GM18517 (cell line): ENCODE measurements around the gene PXK.
"Not testable (repeated sequence)": the region's sequence is repeated elsewhere in the genome, so short reads cannot be mapped to it uniquely, and the experiment has no call there.

Experiments
- ATAC-seq: cut with Tn5 transposase; IDR thresholded peaks from one replicate; pipeline ENCODE4 v1.9.1; 2021; ENCODE audit warnings: mild to moderate bottlenecking, moderate library complexity; ENCODE audit not compliant: unreplicated experiment

The PXK gene

GRCh38 chr3:58332575-58333188 lies at the start of gene PXK:
Gene PXK (plus strand): TSS chr3:58332892. CDS start chr3:58332989, 97 bp downstream.
- ATAC-seq: peak; percentile 72

GRCh38 chr3:58285334-58285733 lies 47.4 kb upstream of the PXK start:
- ATAC-seq: no peak

DNA sequence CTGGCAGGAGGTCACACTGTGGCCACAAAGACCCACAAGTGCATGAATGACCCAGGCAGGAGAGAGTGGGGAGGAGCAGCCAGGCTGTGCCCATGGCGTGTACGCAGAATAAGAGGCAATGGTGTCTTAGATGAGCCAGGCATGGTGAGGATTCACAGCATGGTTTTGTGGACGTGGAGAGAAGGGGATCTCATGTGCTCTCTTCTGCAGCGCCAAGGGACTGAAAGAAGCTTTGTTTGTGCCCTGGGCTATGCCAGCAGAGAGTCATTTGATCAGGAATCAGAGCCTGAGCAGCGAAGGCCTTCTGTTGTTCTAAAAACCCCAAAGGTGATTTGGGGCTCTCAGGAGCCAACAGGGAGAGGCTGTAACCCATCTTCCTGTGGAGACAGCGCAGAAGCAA lies 45.3 kb upstream of the PXK start:
- ATAC-seq: no peak

DNA sequence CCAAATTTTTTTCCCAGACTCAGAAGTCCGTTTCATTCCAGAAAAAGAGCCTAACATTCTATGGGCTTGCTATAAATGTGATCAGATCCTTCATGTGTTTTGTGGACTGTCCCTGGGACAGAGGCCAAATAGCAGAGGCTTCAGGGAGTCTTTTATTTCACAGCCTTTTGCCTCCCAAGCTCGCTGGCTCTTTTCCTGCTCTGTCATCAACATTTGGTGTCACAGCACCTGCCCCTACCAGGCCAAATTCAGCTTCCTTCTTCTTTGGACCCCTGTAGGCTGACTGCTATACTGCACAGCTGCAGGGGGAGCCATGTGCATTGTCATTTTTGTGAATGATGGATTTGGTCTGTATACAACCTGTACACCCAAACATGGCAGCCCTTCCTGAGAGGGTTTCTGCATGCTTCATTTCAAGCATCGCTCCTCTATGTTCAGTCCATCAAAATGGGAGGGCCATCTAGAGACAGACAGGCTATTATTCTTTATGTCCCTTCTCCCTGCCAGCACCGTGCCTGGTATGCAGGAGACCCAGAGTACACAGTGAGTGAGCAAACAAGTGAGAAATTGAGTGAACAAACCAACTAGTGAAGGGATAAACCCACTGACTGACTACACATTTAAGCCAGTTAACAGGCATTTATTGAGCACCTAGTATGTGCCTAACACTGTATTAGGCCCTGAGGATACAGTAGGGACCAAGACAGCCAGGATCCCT lies 44.5 kb upstream of the PXK start:
- ATAC-seq: no peak

GRCh38 chr3:58288964-58289613 lies 43.6 kb upstream of the PXK start:
- ATAC-seq: not testable (repeated sequence)

DNA sequence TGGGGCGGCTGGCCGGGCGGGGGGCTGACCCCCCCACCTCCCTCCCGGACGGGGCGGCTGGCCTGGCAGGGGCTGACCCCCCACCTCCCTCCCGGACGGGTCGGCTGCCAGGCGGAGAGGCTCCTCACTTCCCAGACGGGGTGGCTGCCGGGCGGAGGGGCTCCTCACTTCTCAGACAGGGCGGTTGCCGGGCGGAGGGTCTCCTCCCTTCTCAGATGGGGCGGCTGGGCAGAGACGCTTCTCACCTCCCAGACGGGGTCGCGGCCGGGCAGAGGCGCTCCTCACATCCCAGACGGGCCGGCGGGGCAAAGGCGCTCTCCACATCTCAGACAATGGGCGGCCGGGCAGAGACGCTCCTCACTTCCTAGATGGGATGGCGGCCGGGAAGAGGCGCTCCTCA lies 42.2 kb upstream of the PXK start:
- ATAC-seq: not testable (repeated sequence)

- no peak for ATAC-seq
These were observed 40.9 kb upstream of the PXK start for GRCh38 chr3:58291671-58292338.

DNA sequence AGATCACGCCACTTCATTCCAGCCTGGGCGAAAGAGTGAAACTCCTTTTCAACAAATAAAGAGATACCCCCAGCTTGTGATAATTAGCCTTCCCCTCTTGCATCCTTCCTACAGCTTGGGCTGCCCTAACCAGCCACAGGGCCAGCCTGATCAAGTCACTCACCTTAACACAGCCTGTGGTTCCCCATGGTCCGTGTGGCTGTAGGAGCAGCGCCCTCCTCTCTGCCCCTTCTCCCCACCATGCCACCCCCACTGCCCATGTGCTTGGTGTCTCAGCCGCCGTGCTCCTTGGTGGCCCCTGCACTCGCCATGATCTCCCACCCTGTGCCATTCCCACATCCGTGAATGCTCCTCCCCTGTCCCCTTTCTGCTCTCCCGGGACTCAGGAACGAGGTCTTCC lies 39.8 kb upstream of the PXK start:
- no peak for ATAC-seq

DNA sequence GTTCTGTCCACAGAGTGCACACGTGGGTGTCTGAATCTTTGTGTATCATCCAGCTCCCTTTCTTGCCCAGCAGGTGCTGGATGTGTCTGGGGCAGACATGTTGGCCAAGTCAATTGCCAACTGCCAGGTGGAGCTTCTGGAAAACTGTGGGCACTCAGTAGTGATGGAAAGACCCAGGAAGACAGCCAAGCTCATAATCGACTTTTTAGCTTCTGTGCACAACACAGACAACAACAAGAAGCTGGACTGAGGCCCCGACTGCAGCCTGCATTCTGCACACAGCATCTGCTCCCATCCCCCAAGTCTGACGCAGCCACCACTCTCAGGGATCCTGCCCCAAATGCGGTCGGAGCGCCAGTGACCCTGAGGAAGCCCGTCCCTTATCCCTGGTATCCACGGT lies 39.2 kb upstream of the PXK start:
- no peak for ATAC-seq

DNA sequence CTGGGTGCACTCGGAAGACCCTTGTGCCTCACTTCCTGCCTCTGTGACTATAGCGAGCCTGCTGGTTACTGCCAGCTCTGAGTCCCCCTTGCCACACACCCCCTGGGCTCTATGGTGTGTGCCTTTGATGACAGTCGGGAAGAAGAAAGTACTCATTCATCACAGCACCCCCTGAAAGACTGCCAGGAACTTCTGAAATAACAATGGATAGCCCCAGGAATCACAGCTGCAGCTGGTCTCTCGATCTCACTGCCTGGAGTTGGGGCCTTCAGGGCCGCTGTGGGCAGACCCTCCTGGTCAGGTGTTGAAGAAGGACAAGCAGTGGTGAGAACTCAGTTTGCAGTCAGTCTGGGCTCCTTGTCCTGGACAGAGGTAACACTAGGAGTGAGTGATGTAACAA lies 36.4 kb upstream of the PXK start:
- no peak for ATAC-seq

DNA sequence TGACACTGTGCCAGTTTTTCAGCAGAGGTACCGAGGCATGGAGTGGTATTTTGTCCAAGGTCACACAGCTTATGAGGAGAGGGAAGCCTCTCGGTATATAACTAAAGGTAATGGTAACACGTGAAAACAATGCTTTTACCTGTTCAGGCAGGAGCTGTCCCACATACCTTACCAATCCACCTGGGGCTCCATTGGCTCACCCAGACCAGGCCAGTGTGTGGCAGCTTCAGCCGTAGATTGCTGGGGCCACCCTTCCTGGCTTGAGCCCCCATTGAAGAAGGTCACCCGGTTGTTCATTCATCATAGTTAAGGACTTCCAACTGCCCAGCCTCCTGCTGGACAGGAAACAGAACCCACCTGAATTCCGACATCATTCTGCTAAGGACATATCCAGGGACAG lies 35.8 kb upstream of the PXK start:
- no peak for ATAC-seq

GRCh38 chr3:58298190-58298589 lies 34.5 kb upstream of the PXK start:
- no peak for ATAC-seq

GRCh38 chr3:58299075-58299474 lies 33.6 kb upstream of the PXK start:
- no peak for ATAC-seq

DNA sequence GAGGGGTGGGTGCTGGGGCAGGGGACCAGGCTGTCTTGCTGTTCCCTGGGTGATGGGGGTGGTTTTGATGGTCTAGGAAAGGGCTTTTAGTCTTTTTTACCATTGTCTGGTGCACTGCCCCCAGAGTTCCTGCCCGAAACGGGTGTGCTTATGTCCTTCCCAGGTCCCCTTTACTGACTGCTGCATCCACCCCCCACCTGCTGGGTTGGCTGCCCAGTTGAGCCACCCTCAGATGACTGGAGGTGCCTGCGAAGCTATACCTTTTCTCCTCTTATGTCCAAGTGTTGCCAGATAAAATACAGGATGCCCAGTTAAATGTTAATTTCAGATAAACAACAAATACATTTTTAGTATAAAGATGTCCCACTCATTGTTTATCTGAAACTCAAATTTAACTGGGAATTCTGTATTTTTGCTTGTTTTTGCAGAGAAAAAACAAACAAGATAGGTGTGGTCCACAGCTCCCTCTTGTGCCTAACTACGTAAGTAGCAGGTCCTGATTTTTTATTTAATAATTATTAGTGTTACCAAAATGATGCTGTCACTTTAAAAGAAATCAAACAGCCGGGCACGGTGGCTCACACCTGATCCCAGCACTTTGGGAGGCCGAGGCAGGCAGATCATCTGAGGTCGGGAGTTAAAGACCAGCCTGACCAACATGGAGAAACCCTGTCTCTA lies 32.7 kb upstream of the PXK start:
- ATAC-seq: no peak

- peak; percentile 83 for ATAC-seq
These were observed 26.6 kb upstream of the PXK start, which contains the start of the genes HTD2 and RPP14 for GRCh38 chr3:58305882-58306711. Gene HTD2 (plus strand): TSS chr3:58306520. CDS start chr3:58317614, 11,094 bp downstream. Gene RPP14 (plus strand): TSS chr3:58306245. CDS start chr3:58310330, 4,085 bp downstream.

- no peak for ATAC-seq
These were observed 25.0 kb upstream of the PXK start for GRCh38 chr3:58307639-58308215.

DNA sequence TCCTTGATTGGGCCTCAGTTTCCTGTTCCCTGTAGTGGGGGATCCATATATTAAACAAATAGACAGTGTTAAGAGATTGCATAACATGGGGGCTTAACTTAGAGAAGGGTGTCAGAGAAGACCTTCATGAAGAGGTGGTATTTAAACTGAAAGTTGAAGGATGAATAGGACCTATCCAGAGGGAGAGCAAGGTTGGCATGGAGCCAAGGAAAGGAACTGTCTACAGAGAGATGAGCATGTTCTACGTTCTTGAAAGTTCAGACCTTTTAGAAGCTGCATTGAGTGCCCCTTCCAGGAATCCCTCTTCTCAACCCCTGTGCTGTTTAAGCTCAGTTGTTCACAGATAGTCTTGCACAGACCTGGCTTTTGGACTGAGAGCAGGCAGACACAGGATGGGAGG lies 24.0 kb upstream of the PXK start:
- ATAC-seq: no peak

GRCh38 chr3:58317811-58318210 lies 14.9 kb upstream of the PXK start:
- no peak for ATAC-seq

GRCh38 chr3:58321791-58322190 lies 10.9 kb upstream of the PXK start:
- ATAC-seq: no peak

GRCh38 chr3:58322793-58323192 lies 9.9 kb upstream of the PXK start:
- no peak for ATAC-seq
